GM19455 (cell line): ENCODE data around the gene CEP83.
"Not testable (repeated sequence)": the region's sequence is repeated elsewhere in the genome, so short reads cannot be mapped to it uniquely, and the experiment has no call there.

Experiments
- ATAC-seq: cut with Tn5 transposase; IDR thresholded peaks from one replicate; pipeline ENCODE4 v1.9.1; 2021; ENCODE audit not compliant: unreplicated experiment

Gene CEP83, protein sequence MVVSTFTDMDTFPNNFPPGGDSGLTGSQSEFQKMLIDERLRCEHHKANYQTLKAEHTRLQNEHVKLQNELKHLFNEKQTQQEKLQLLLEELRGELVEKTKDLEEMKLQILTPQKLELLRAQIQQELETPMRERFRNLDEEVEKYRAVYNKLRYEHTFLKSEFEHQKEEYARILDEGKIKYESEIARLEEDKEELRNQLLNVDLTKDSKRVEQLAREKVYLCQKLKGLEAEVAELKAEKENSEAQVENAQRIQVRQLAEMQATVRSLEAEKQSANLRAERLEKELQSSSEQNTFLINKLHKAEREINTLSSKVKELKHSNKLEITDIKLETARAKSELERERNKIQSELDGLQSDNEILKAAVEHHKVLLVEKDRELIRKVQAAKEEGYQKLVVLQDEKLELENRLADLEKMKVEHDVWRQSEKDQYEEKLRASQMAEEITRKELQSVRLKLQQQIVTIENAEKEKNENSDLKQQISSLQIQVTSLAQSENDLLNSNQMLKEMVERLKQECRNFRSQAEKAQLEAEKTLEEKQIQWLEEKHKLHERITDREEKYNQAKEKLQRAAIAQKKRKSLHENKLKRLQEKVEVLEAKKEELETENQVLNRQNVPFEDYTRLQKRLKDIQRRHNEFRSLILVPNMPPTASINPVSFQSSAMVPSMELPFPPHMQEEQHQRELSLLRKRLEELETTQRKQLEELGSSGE

GRCh38 chr12:94459728-94460615, at the start of gene CEP83:
Gene CEP83 (minus strand): TSS chr12:94459867. CDS start chr12:94412490, 47,377 bp downstream.
- peak; percentile 98 for ATAC-seq

- no peak for ATAC-seq
Observed at GRCh38 chr12:94509317-94509716, 49.6 kb upstream of the CEP83 start.

DNA sequence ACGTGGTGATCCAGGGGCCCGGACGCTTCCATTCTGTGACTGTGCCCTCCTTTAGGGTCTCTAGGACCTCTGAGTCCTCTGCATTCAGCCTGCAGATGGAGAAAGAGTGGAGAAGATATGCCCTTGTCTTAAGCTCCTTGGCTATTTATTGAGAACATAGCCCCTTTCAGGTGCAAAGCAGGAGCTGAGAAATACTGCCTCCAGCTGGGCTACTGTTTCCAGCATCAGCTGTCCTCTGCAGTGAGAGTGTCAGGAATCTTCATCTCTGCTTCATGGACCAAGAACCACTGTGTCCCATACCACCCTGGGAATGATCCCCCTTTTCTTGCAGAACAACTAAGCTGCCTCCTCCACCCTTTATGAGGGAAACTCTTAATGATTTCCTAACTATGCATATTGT, 47.8 kb upstream of the CEP83 start:
- ATAC-seq, result no peak

DNA sequence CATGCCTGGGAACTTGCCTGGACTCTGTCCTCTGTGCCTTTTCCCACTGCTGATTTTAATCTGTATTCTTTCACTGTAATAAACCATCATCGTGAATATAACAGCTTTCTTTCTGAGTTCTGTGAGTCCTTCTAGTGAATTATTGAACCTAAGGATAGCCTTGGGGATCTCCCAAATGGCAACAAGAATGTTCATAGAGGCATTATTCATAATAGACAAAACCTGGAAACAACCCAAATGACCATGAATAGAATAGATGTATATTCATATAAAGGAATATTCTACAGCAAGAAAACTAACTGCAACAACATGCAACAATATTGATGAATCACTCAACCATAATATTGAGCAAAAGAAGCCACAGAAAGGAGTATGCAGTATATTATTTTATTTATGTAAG, 44.7 kb upstream of the CEP83 start:
- no peak for ATAC-seq

DNA sequence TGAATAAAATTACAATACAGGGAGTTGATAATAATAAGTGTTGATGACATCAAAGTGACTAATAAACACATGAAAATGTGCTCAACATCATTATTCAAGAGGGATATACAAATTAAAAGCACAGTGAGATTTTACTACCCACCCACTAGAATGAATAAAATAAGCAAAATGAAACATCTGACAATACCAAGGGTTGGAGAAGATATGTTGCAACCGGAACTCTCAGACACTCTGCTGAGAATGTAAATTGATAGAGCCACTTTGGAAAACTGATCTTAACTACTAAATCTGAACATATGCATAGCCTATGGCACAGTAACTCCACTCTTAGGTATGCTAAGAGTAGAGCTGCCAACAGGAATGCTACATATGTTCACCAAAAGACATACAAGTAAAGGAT, 44.0 kb upstream of the CEP83 start:
- no peak for ATAC-seq

DNA sequence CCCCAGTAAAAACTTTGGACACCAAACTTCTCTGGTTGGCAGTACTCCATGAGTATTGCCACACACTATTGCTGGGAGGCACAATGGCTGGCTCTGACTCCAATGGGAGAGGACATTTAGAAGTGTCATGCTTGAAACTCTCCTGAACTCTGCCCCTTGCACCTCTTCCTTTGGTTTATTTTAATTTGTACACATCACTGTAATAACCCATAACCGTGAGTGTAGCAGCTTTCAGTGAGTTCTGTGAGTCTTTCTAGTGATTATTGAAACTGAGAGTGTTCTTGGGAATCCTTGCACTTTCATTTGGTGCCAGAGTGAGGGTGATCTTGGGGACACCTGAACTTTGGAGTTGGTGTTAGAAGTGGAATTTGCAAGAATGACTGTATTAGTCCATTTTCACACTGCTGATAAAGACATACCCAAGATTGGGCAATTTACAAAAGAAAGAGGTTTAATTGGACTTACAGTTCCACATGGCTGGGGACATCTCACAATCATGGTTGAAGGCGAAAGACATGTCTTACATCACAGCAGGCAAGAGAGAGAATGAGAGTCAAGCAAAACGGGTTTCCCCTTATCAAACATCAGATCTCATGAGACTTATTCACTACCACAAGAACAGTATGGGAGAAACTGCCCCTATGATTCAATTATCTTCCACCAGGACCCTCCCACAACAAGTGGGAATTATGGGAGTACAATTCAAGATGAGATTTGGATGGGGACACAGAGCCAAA, 41.3 kb upstream of the CEP83 start:
- no peak for ATAC-seq

- ATAC-seq, result no peak
Observed at GRCh38 chr12:94498698-94499097, 39.0 kb upstream of the CEP83 start.

GRCh38 chr12:94498073-94498472, 38.4 kb upstream of the CEP83 start:
- no peak for ATAC-seq

- no peak for ATAC-seq
Observed at GRCh38 chr12:94495445-94496115, 35.9 kb upstream of the CEP83 start.

DNA sequence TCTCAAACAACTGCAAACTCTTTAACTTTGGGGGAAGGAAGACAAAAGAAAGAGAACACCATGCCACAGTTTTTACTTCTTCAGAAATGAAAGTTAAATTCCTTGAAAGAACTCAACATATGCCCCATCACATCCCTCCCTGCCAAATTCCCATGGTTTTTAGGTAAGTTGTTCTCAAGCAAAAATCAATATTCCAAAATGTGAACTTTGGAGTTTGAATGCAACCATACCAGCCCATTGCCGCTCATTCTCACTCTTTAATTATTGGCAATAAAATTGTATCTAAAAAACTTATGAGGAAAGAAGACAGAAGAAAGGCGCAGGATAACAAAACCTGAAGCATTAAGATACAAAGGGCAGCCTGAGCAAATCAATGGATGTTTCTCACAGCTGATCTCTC, 31.8 kb upstream of the CEP83 start:
- no peak for ATAC-seq

DNA sequence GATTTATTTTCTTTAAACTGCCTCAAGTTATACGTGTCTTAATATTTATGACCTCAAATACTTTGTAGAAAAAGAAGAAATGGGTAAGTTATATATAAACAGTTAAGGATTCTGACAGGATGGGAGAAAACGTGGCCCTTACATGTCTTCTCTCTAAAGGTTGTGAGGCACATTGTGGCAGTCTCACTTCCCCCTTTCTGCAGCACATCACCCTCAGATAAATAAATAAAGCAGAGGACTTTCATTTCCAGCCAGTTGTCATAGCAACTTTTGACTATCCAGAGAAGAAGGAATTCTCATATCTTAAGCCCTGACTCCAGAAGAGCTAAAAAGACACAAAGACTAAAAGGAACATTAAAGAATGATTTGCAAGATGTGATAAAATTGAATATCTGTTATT, 28.8 kb upstream of the CEP83 start:
- ATAC-seq, result peak; percentile 96

- ATAC-seq, result no peak
Observed at GRCh38 chr12:94481734-94482133, 22.1 kb upstream of the CEP83 start.

- no peak for ATAC-seq
Observed at GRCh38 chr12:94469522-94469921, 9.9 kb upstream of the CEP83 start.

GRCh38 chr12:94460616-94460959, 921 bp upstream of the CEP83 start:
- ATAC-seq, result no peak

DNA sequence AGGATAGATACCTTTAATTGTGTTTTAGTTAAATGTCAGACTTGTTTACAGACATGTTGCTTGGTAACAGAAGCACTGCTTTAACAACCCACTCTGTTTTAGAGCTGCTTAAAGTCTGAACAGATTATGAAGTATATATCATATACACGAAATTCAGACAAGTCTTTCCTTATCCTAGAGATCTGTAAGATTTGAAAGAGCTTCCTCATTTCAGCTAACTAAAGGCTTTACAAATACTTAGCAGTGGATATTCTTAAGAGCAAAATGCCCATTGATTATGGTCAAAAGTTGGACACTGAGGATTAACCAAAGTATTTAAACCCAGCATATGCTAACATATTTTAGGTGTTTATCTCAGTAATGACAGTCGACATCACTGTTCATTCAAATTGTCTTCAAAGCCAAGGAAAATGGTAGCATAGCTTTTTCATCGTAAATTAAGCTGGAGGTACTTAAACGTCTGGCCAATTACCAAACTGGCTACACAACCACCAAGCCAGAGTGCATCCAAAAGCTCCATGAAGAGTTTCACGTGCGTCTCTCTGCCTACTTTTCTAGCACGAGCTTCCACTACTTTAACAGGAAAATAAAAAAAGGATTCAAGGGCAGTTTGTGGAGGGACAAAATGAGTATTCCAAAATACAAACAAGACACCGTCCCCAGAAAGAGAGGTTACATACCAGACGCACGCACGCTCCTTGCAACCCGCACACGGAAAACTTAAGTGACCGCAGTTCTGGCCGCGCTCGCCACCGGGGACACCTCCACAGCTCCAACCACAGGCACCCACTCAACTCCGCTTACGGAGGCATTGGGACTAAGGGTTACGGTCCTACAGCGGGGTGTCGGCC, 565 bp downstream of the CEP83 start:
- ATAC-seq, result peak; percentile 47

DNA sequence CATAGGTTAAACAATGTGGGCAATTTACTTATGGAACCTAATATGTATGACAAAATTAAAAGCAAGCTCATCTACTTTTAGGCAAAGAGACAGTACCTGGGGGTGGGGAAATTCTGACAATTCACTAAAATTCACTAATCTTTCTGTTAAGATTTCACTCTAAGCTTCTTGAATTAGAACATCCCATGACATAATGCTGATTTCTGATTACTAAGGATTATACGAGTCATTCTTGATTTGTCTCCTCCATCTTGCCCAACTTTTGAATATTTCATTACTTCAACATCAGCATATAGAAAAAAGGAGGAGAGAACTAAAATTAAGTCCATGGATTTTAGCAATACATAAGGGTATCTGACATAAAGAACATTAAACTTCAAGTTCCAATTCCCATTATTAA, 2.4 kb downstream of the CEP83 start:
- no peak for ATAC-seq

GRCh38 chr12:94454318-94454717, 5.3 kb downstream of the CEP83 start:
- not testable (repeated sequence) for ATAC-seq

DNA sequence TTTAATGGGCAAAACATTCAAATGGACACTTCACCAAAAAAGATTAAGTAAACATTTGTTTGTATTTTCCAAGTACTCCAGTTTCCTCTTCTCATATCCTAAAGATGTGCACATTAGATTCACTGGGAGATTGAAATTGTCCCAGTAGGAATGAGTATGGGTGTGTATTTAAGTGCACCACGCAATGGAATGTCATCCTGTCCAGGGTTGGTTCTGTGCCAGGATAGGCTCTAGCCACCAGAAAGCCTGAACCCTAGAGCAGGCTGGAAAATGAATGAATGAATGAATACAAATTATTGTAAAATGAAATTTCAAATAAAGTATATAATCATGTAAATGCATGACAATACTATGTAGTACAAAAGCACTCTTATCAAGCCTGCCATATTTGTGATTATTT, 14.0 kb downstream of the CEP83 start:
- no peak for ATAC-seq

DNA sequence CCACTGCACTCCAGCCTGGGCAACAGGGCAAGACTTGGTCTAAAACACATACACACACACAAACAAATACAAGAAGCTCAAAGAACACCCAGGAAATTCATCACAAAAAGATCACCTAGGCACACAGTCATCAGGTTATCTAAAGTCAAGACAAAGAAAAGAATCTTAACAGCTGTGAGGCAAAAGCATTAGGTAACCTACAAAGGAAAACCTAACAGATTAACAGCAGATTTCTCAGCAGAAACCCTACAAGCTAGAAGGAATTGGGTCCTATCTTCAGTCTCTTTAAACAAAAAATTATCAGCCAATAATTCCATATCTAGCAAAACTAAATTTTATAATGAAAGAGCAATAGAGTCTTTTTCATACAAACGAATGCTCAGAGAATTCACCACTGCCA, 22.4 kb downstream of the CEP83 start:
- ATAC-seq, result no peak
